Measurements from ENCODE around the gene FNDC3B. TPM values are rescaled to one million over a fixed set of nuclear protein-coding genes. Genes with fewer than 3 reads are reported as not detected.

The FNDC3B gene
- polyA plus RNA-seq, 2 of the 4 experiments (the other 2 are of a cell fraction): 29.5 to 33.6 TPM

DNA sequence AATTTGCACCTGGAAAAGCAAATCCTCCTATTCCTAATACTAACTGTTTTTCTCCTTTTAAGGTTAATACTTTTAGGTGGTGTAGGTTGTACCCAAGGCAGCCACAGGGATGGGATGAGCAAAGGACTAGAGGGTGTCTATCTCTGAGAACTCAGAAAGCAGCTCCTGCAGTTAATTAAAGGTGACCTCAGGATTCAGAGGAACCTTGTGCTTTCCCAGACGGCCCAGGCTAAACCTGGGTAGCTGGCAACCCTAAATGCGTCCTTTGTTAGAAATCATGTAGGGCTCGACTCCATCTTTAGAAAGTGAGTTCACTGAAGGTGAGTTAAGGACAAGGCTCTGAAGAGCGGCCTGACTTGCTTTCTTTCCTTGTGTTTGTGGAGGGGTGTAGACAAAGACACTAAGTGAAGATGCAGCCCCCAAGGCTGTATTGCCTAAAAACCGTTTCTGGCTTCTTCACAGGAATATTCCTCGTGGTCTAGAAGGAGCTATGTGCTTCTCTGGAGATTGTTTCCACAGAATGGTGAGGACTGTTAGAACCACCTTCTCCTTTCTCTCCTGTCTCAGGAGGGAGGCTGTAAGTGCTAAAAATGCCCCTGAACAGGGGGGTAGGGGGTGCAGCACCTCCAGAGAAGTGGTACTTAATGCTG, 14.9 kb downstream of the FNDC3B start:
- no peaks in the 10 kb centered on the region for H3K9me3 ChIP-seq
- H3K27ac ChIP-seq: peak overlapping the region; percentile 30 to 75; a peak in 3 of 6 replicates
- H3K4me1 ChIP-seq: peaks cover 76% of the 10 kb centered on the region
- TF ChIP-seq MAFK (IDR thresholded peaks at IDR 0.05; ENCODE audit: partially characterized antibody) (no peak), ESRRA (IDR thresholded peaks at IDR 0.05; ENCODE audit: borderline replicate concordance, low read length) (no peak), RCOR1 (IDR thresholded peaks at IDR 0.05; ENCODE audit: low read depth, low read length) (no peak), HOXB13 (CRISPR knock-in tag; IDR thresholded peaks at IDR 0.05; ENCODE audit: low read depth) (no peak), CBX2 (IDR thresholded peaks at IDR 0.05; ENCODE audit: borderline replicate concordance, low read depth) (no peak), KDM5A (IDR thresholded peaks at IDR 0.05) (no peak), FOSB (CRISPR knock-in tag; IDR thresholded peaks at IDR 0.05) (no peak), RAD21 (conservative IDR thresholded peaks at IDR 0.05 in 1 of 2, IDR thresholded peaks at IDR 0.05 in 1 of 2) (no peak), RFX5 (IDR thresholded peaks at IDR 0.05) (no peak), FOSL2 (IDR thresholded peaks at IDR 0.05) (no peak), FOSL2 (CRISPR knock-in tag; IDR thresholded peaks at IDR 0.05) (no peak), CHD2 (IDR thresholded peaks at IDR 0.05; ENCODE audit: low read length, partially characterized antibody) (no peak)
- TF ChIP-seq, protein P1, sequence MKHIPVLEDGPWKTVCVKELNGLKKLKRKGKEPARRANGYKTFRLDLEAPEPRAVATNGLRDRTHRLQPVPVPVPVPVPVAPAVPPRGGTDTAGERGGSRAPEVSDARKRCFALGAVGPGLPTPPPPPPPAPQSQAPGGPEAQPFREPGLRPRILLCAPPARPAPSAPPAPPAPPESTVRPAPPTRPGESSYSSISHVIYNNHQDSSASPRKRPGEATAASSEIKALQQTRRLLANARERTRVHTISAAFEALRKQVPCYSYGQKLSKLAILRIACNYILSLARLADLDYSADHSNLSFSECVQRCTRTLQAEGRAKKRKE (CRISPR knock-in tag; IDR thresholded peaks at IDR 0.05; ENCODE audit: low read depth): no peak
- ChIA-PET CTCF (interaction anchor here (0.8 to 1.1 kb wide), 2 partner anchors 172 to 279 kb away, joined by 3 read pairs; no protein-coding TSS in a partner anchor), POLR2A (interaction anchor here (0.5 to 0.9 kb wide), 2 partner anchors 12 to 604 kb away, joined by 4 to 9 read pairs; no protein-coding TSS in a partner anchor)
- 53% methylated on average over 5 of the region's 6 CpGs for WGBS (ENCODE audit: missing lambda C conversion rate)
- FAIRE-seq (no peak), DNase-seq (ENCODE audit: low read depth in 1 of 2, low spot score in 1 of 2) (no peak), ATAC-seq (peak; percentile 40 to 51; a peak in 4 of 6 replicates)
- peak overlapping the region; percentile 77 for H3K4me2 ChIP-seq
- H3K4me3 ChIP-seq: no peak overlapping the region

DNA sequence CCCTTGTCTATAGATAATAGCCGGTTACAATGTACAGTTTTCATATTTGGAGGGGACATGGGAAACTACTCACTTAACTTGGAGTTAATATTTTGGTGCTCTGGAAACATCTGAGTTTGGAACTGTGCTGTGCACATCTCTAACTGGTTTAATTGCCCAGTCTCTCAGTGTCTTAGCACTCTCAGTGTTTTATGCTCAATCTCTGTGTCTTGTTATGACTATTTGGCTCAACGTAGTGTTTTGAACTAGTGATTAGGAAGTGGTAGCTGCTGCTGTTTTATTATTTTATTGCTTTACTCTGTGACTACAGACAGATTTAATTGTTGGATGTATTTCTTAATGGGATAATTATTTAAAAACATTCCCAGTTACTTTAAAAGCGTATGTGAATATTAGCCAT, 17.0 kb downstream of the FNDC3B start:
- 72% methylated on average over 3 of the region's 3 CpGs for WGBS (ENCODE audit: missing lambda C conversion rate)
- Histone ChIP-seq H3K4me2 (peak overlapping the region; percentile 77), H3K27ac (peak overlapping the region; percentile 20 to 65; a peak in 4 of 6 replicates), H3K4me3 (no peak overlapping the region), H3K4me1 (peaks cover 97% of the 10 kb centered on the region), H3K9me3 (no peaks in the 10 kb centered on the region)
- ATAC-seq: peak in 1 of 2 experiments; percentile 6; a peak in 2 of 6 replicates
- DNase-seq (ENCODE audit: low read depth in 1 of 2, low spot score in 1 of 2): no peak
- ChIA-PET POLR2A (no interaction called here), CTCF (interaction anchor here (0.7 to 2.0 kb wide), 3 partner anchors 10 to 11 kb away, joined by 3 to 6 read pairs (median 4); no protein-coding TSS in a partner anchor)
- FAIRE-seq: no peak
- TF ChIP-seq, protein P2, sequence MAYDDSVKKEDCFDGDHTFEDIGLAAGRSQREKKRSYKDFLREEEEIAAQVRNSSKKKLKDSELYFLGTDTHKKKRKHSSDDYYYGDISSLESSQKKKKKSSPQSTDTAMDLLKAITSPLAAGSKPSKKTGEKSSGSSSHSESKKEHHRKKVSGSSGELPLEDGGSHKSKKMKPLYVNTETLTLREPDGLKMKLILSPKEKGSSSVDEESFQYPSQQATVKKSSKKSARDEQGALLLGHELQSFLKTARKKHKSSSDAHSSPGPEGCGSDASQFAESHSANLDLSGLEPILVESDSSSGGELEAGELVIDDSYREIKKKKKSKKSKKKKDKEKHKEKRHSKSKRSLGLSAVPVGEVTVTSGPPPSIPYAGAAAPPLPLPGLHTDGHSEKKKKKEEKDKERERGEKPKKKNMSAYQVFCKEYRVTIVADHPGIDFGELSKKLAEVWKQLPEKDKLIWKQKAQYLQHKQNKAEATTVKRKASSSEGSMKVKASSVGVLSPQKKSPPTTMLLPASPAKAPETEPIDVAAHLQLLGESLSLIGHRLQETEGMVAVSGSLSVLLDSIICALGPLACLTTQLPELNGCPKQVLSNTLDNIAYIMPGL (CRISPR knock-in tag; IDR thresholded peaks at IDR 0.05; ENCODE audit: borderline replicate concordance): no peak
- TF ChIP-seq, protein P3, sequence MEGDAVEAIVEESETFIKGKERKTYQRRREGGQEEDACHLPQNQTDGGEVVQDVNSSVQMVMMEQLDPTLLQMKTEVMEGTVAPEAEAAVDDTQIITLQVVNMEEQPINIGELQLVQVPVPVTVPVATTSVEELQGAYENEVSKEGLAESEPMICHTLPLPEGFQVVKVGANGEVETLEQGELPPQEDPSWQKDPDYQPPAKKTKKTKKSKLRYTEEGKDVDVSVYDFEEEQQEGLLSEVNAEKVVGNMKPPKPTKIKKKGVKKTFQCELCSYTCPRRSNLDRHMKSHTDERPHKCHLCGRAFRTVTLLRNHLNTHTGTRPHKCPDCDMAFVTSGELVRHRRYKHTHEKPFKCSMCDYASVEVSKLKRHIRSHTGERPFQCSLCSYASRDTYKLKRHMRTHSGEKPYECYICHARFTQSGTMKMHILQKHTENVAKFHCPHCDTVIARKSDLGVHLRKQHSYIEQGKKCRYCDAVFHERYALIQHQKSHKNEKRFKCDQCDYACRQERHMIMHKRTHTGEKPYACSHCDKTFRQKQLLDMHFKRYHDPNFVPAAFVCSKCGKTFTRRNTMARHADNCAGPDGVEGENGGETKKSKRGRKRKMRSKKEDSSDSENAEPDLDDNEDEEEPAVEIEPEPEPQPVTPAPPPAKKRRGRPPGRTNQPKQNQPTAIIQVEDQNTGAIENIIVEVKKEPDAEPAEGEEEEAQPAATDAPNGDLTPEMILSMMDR (IDR thresholded peaks at IDR 0.05): no peak
- TF ChIP-seq KDM1A (IDR thresholded peaks at IDR 0.05; ENCODE audit: low read depth): no peak
- TF ChIP-seq, protein P4, sequence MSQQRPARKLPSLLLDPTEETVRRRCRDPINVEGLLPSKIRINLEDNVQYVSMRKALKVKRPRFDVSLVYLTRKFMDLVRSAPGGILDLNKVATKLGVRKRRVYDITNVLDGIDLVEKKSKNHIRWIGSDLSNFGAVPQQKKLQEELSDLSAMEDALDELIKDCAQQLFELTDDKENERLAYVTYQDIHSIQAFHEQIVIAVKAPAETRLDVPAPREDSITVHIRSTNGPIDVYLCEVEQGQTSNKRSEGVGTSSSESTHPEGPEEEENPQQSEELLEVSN (IDR thresholded peaks at IDR 0.05; ENCODE audit: borderline replicate concordance, low read depth): no peak
- TF ChIP-seq, protein P1 (CRISPR knock-in tag; IDR thresholded peaks at IDR 0.05; ENCODE audit: low read depth): no peak
- TF ChIP-seq, protein P5, sequence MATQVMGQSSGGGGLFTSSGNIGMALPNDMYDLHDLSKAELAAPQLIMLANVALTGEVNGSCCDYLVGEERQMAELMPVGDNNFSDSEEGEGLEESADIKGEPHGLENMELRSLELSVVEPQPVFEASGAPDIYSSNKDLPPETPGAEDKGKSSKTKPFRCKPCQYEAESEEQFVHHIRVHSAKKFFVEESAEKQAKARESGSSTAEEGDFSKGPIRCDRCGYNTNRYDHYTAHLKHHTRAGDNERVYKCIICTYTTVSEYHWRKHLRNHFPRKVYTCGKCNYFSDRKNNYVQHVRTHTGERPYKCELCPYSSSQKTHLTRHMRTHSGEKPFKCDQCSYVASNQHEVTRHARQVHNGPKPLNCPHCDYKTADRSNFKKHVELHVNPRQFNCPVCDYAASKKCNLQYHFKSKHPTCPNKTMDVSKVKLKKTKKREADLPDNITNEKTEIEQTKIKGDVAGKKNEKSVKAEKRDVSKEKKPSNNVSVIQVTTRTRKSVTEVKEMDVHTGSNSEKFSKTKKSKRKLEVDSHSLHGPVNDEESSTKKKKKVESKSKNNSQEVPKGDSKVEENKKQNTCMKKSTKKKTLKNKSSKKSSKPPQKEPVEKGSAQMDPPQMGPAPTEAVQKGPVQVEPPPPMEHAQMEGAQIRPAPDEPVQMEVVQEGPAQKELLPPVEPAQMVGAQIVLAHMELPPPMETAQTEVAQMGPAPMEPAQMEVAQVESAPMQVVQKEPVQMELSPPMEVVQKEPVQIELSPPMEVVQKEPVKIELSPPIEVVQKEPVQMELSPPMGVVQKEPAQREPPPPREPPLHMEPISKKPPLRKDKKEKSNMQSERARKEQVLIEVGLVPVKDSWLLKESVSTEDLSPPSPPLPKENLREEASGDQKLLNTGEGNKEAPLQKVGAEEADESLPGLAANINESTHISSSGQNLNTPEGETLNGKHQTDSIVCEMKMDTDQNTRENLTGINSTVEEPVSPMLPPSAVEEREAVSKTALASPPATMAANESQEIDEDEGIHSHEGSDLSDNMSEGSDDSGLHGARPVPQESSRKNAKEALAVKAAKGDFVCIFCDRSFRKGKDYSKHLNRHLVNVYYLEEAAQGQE (IDR thresholded peaks at IDR 0.05): no peak
- TF ChIP-seq RAD21 (conservative IDR thresholded peaks at IDR 0.05 in 1 of 2, IDR thresholded peaks at IDR 0.05 in 1 of 2): no peak
- no peak for TF ChIP-seq CEBPB (IDR thresholded peaks at IDR 0.05)
- TF ChIP-seq ESRRA (IDR thresholded peaks at IDR 0.05; ENCODE audit: borderline replicate concordance, low read length): no peak
- no peak for TF ChIP-seq RARB (CRISPR knock-in tag; IDR thresholded peaks at IDR 0.05)
- TF ChIP-seq HEYL (CRISPR knock-in tag; IDR thresholded peaks at IDR 0.05): no peak
- TF ChIP-seq ZSCAN20 (CRISPR knock-in tag; IDR thresholded peaks at IDR 0.05): no peak
- no peak for TF ChIP-seq CHD4 (IDR thresholded peaks at IDR 0.05; ENCODE audit: borderline replicate concordance)
- TF ChIP-seq, protein P6, sequence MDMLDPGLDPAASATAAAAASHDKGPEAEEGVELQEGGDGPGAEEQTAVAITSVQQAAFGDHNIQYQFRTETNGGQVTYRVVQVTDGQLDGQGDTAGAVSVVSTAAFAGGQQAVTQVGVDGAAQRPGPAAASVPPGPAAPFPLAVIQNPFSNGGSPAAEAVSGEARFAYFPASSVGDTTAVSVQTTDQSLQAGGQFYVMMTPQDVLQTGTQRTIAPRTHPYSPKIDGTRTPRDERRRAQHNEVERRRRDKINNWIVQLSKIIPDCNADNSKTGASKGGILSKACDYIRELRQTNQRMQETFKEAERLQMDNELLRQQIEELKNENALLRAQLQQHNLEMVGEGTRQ (IDR thresholded peaks at IDR 0.05): no peak
- TF ChIP-seq TP53 (CRISPR knock-in tag; IDR thresholded peaks at IDR 0.05): no peak

Data from A549 (cell line).